Activated CD4-positive, alpha-beta T cell treated with anti-CD3 and anti-CD28 coated beads for 4 hours (primary cell): ENCODE measurements around the gene BLTP3A.

Experiments
- DNase-seq, 2 donors: peaks; one replicate each; pipeline ENCODE4 v3.0.0-alpha.2; 2020

BLTP3A gene

GRCh38 chr6:34836008-34836407 is 44.1 kb downstream of the BLTP3A start:
- DNase-seq: no peak

- no peak for DNase-seq
Measured at GRCh38 chr6:34836451-34836850, 44.6 kb downstream of the BLTP3A start.

- no peak for DNase-seq
Measured at GRCh38 chr6:34837528-34837927, 45.6 kb downstream of the BLTP3A start.

- DNase-seq: no peak
Measured at GRCh38 chr6:34839666-34840352, 47.9 kb downstream of the BLTP3A start.
